ENCODE results near the gene COX15.

Gene COX15

GRCh38 chr10:99708428-99709012 is 23.4 kb downstream of the COX15 start:
- in situ Hi-C loops (cut with MboI; ENCODE audit: low sequenced_read_pairs, unreplicated experiment), result loop anchor here (25.0 kb wide), 1 partner anchor 271 kb away; the partner anchor contains the start of gene GOT1
- TF ChIP-seq, protein P1, sequence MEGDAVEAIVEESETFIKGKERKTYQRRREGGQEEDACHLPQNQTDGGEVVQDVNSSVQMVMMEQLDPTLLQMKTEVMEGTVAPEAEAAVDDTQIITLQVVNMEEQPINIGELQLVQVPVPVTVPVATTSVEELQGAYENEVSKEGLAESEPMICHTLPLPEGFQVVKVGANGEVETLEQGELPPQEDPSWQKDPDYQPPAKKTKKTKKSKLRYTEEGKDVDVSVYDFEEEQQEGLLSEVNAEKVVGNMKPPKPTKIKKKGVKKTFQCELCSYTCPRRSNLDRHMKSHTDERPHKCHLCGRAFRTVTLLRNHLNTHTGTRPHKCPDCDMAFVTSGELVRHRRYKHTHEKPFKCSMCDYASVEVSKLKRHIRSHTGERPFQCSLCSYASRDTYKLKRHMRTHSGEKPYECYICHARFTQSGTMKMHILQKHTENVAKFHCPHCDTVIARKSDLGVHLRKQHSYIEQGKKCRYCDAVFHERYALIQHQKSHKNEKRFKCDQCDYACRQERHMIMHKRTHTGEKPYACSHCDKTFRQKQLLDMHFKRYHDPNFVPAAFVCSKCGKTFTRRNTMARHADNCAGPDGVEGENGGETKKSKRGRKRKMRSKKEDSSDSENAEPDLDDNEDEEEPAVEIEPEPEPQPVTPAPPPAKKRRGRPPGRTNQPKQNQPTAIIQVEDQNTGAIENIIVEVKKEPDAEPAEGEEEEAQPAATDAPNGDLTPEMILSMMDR (IDR thresholded peaks at IDR 0.05; ENCODE audit: borderline replicate concordance, control extremely low read depth, extremely low read depth, insufficient read depth, missing control alignments), result no peak
- DNase-seq (ENCODE audit: low spot score), result no peak

DNA sequence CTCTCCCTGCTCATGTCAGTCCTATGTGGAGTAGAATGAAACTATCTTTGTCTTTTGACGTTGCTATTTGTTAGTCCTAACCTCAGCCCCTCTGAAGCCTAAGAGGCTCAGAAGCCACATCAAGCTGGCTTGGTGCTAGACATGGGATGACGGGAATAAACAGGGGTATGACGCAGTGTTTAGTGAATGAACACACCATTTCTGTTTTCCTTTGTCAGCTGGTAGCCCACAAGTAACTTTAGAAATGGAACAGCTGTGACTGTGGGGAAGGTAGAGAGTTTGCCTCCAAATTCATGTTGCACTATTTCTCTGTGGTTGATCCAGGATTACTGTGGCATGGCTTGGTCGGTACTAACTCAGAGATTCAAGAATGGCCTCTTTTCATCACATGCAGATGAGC is 31.3 kb downstream of the COX15 start:
- TF ChIP-seq, protein P1 (IDR thresholded peaks at IDR 0.05; ENCODE audit: borderline replicate concordance, control extremely low read depth, extremely low read depth, insufficient read depth, missing control alignments), result no peak
- in situ Hi-C loops (cut with MboI; ENCODE audit: low sequenced_read_pairs, unreplicated experiment), result loop anchor here (25.0 kb wide), 1 partner anchor 263 kb away; the partner anchor contains the start of gene GOT1
- DNase-seq (ENCODE audit: low spot score), result no peak

GRCh38 chr10:99698504-99699080 is 33.3 kb downstream of the COX15 start:
- no peak for DNase-seq (ENCODE audit: low spot score)
- in situ Hi-C loops (cut with MboI; ENCODE audit: low sequenced_read_pairs, unreplicated experiment), result no loop called here
- TF ChIP-seq, protein P1 (IDR thresholded peaks at IDR 0.05; ENCODE audit: borderline replicate concordance, control extremely low read depth, extremely low read depth, insufficient read depth, missing control alignments), result no peak

- in situ Hi-C loops (cut with MboI; ENCODE audit: low sequenced_read_pairs, unreplicated experiment), result no loop called here
- DNase-seq (ENCODE audit: low spot score), result no peak
Observed at GRCh38 chr10:99695761-99696160, 36.2 kb downstream of the COX15 start.

DNA sequence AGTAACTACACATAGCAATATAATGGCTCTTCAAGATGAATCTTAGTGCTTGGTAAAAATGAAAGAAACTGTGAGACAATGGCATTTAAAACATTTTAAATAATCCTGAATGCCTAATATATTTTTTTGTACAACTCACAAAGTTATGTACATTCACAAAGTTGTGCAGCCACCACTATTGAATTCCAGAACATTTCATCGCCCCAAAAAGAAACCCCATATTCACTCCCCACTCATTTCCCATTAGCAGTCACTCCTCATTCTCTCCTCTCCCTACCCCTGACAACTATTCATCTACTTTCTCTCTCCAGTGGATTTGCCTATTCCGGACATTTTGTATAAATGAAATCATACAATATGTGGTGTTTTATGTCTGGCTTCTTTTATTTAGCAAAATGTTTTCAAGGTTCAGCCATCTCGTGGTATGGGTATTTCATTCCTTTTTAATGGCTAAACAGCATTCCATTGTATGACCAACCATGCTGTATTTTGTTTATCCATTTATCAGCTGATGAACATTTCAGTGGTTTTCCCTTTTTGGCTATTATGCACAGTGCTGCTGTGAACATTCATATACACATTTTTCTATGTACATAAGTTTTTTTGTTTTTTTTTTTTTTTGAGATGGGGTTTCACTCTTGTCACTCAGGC is 37.9 kb downstream of the COX15 start:
- in situ Hi-C loops (cut with MboI; ENCODE audit: low sequenced_read_pairs, unreplicated experiment), result no loop called here
- DNase-seq (ENCODE audit: low spot score), result no peak
- TF ChIP-seq, protein P1 (IDR thresholded peaks at IDR 0.05; ENCODE audit: borderline replicate concordance, control extremely low read depth, extremely low read depth, insufficient read depth, missing control alignments), result no peak

More at GRCh38 chr10:99695761-99696160, 36.2 kb downstream of the COX15 start:
- TF ChIP-seq, protein P1 (IDR thresholded peaks at IDR 0.05; ENCODE audit: borderline replicate concordance, control extremely low read depth, extremely low read depth, insufficient read depth, missing control alignments), result no peak

GRCh38 chr10:99689461-99689860 is 42.5 kb downstream of the COX15 start:
- TF ChIP-seq, protein P1 (IDR thresholded peaks at IDR 0.05; ENCODE audit: borderline replicate concordance, control extremely low read depth, extremely low read depth, insufficient read depth, missing control alignments), result no peak
- DNase-seq (ENCODE audit: low spot score), result no peak
- in situ Hi-C loops (cut with MboI; ENCODE audit: low sequenced_read_pairs, unreplicated experiment), result no loop called here

All from GM13976 (cell line).